H1 (cell line): ENCODE measurements around the gene ELMO3. TPM values are rescaled to one million over a fixed set of nuclear protein-coding genes. Genes with fewer than 3 reads are reported as not detected.

Experiments
- CTCF ChIA-PET: fragments of 300-600 bp; sonication (Branson Sonifier 250); formaldehyde crosslinking; loops from one replicate; lab custom pipeline; 2021; ENCODE audit not compliant: partially characterized antibody; lab: Charles Lee
- POLR2A ChIA-PET: fragments of 300-600 bp; sonication (Branson Sonifier 250); formaldehyde crosslinking; loops from one replicate; lab custom pipeline; 2021; ENCODE audit warnings: inconsistent platforms; ENCODE audit not compliant: partially characterized antibody; lab: Charles Lee
- DNase-seq, 2 experiments: peaks; one replicate each; pipeline versions ENCODE4 v3.0.0 to v3.0.0-alpha.2; 2010 to 2022; ENCODE audit warnings: low spot score in 2 of 2, low read depth in 1 of 2, mixed read lengths in 1 of 2
- FAIRE-seq: peaks from 2 replicates; lab custom pipeline; 2011; peaks lifted over from hg19 to GRCh38; lab: Jason Lieb, UNC
- H2AFZ ChIP-seq: 2 replicates; pipeline ENCODE4 v1.8.1; 2012; ENCODE audit warnings: low read length, inconsistent platforms
- H2AK5ac ChIP-seq: 2 replicates; pipeline ENCODE4 v1.6.1; 2013; ENCODE audit warnings: low read depth, low read length
- H2BK120ac ChIP-seq: replicated peaks from 2 replicates; pipeline ENCODE3; 2013; ENCODE audit warnings: low read depth, low read length, inconsistent platforms
- H2BK12ac ChIP-seq: 2 replicates; pipeline ENCODE4 v1.6.1; 2013; ENCODE audit warnings: low read depth, low read length
- H2BK15ac ChIP-seq: 2 replicates; pipeline ENCODE4 v1.6.1; 2013; ENCODE audit warnings: low read length
- H2BK20ac ChIP-seq: 2 replicates; pipeline ENCODE4 v1.6.1; 2013; ENCODE audit warnings: low read length
- H2BK5ac ChIP-seq: 2 replicates; pipeline ENCODE4 v1.6.1; 2013; ENCODE audit warnings: low read depth, low read length
- H3K14ac ChIP-seq: 2 replicates; pipeline ENCODE4 v1.6.1; 2013; ENCODE audit warnings: inconsistent platforms; ENCODE audit not compliant: insufficient read length
- H3K18ac ChIP-seq: 2 replicates; pipeline ENCODE4 v1.6.1; 2013; ENCODE audit warnings: low read length; ENCODE audit errors: extremely low read depth
- H3K23ac ChIP-seq: 2 replicates; pipeline ENCODE4 v1.6.1; 2013; ENCODE audit warnings: inconsistent platforms; ENCODE audit not compliant: insufficient read length
- H3K23me2 ChIP-seq: 2 replicates; pipeline ENCODE4 v1.6.1; 2013; ENCODE audit warnings: low read depth, low read length
- H3K27ac ChIP-seq: 2 replicates; pipeline ENCODE4 v1.6.1; 2011; ENCODE audit warnings: low read depth, low read length, inconsistent platforms
- H3K27me3 ChIP-seq, 4 experiments: replicated peaks in 1 of 4; 1 replicate in 1 of 4; 2 replicates in 3 of 4; pipeline versions ENCODE4 v1.6.1 to v1.8.1; 2011 to 2013; ENCODE audit warnings: low read length in 3 of 4, mild to moderate bottlenecking in 3 of 4, inconsistent platforms in 2 of 4, mixed read lengths in 2 of 4, moderate library complexity in 1 of 4; ENCODE audit not compliant: control insufficient read depth in 3 of 4, insufficient read depth in 3 of 4; ENCODE audit errors: extremely low read depth in 1 of 4
- H3K36me3 ChIP-seq, 4 experiments: 2 replicates each; pipeline versions ENCODE4 v1.6.1 to v1.8.1; 2011 to 2013; ENCODE audit warnings: mild to moderate bottlenecking in 4 of 4, low read length in 3 of 4, moderate library complexity in 2 of 4, control low read depth in 1 of 4, inconsistent platforms in 1 of 4; ENCODE audit not compliant: insufficient read depth in 4 of 4, control insufficient read depth in 2 of 4
- H3K4ac ChIP-seq: replicated peaks from 2 replicates; pipeline ENCODE3; 2013; ENCODE audit warnings: low read length, low read depth, mixed read lengths, inconsistent platforms; ENCODE audit not compliant: insufficient read length
- H3K4me1 ChIP-seq, 4 experiments: replicated peaks in 1 of 4; 1 replicate in 1 of 4; 2 replicates in 3 of 4; pipeline versions ENCODE4 v1.6.1 to v1.8.1; 2011 to 2013; ENCODE audit warnings: low read length in 3 of 4, inconsistent platforms in 2 of 4, mixed read lengths in 1 of 4; ENCODE audit not compliant: insufficient read depth in 4 of 4, control insufficient read depth in 3 of 4
- H3K4me2 ChIP-seq, 2 experiments: 2 replicates each; pipeline versions ENCODE4 v1.6.1 to v1.8.1; 2011 to 2013; ENCODE audit warnings: low read depth in 2 of 2, low read length in 2 of 2, control low read depth in 1 of 2, inconsistent platforms in 1 of 2, mild to moderate bottlenecking in 1 of 2; ENCODE audit not compliant: insufficient read depth in 1 of 2
- H3K4me3 ChIP-seq, 4 experiments: fragments of 200-600, 300-600 bp in 1 of 4; sonication (generic), shearing (Covaris generic), sonication (Bioruptor Twin) in 1 of 4; 2 replicates each; pipeline versions ENCODE4 v1.5.1 to v1.8.1; 2011 to 2016; ENCODE audit warnings: low read length in 4 of 4, low read depth in 3 of 4, control low read depth in 2 of 4, inconsistent platforms in 2 of 4, mild to moderate bottlenecking in 2 of 4, mixed read lengths in 1 of 4, moderate library complexity in 1 of 4; ENCODE audit not compliant: insufficient read depth in 2 of 4; ENCODE audit errors: extremely low read depth in 1 of 4
- H3K56ac ChIP-seq: replicated peaks from 2 replicates; pipeline ENCODE3; 2013; ENCODE audit warnings: low read depth, mild to moderate bottlenecking, mixed read lengths, low read length, inconsistent platforms; ENCODE audit not compliant: insufficient read length
- H3K79me1 ChIP-seq: 2 replicates; pipeline ENCODE4 v1.6.1; 2013; ENCODE audit warnings: low read depth, low read length, control low read depth
- H3K79me2 ChIP-seq, 2 experiments: 2 replicates each; pipeline versions ENCODE4 v1.6.1 to v1.8.1; 2012 to 2013; ENCODE audit warnings: low read length in 2 of 2, mild to moderate bottlenecking in 2 of 2, inconsistent platforms in 1 of 2; ENCODE audit not compliant: insufficient read depth in 2 of 2, control insufficient read depth in 1 of 2
- H3K9ac ChIP-seq, 4 experiments: replicated peaks in 1 of 4; 1 replicate in 1 of 4; 2 replicates in 3 of 4; pipeline versions ENCODE4 v1.6.1 to v1.8.1; 2011 to 2013; ENCODE audit warnings: low read depth in 3 of 4, low read length in 3 of 4, control low read depth in 2 of 4, mild to moderate bottlenecking in 2 of 4, moderate library complexity in 2 of 4, inconsistent platforms in 1 of 4; ENCODE audit errors: extremely low read depth in 1 of 4
- H3K9me3 ChIP-seq, 2 experiments: 2 replicates each; pipeline versions ENCODE4 v1.6.1 to v1.8.1; 2012 to 2013; ENCODE audit warnings: mild to moderate bottlenecking in 2 of 2, moderate library complexity in 2 of 2, control low read depth in 1 of 2, inconsistent platforms in 1 of 2, low read depth in 1 of 2, low read length in 1 of 2, mixed read lengths in 1 of 2; ENCODE audit not compliant: insufficient read depth in 2 of 2
- H4K20me1 ChIP-seq, 2 experiments: replicated peaks in 1 of 2; 2 replicates each; pipeline versions ENCODE3 to v1.8.1; 2011 to 2013; ENCODE audit warnings: inconsistent platforms in 2 of 2, low read length in 2 of 2, mild to moderate bottlenecking in 1 of 2; ENCODE audit not compliant: insufficient read depth in 2 of 2, control insufficient read depth in 1 of 2
- H4K5ac ChIP-seq: 2 replicates; pipeline ENCODE4 v1.6.1; 2013; ENCODE audit warnings: low read length, low read depth, mixed read lengths, inconsistent platforms; ENCODE audit not compliant: insufficient read length
- H4K8ac ChIP-seq: 2 replicates; pipeline ENCODE4 v1.8.0; 2013; ENCODE audit warnings: mild to moderate bottlenecking, moderate library complexity, low read length, inconsistent platforms; ENCODE audit not compliant: insufficient read depth; ENCODE audit errors: extremely low read depth
- H4K91ac ChIP-seq: replicated peaks from 2 replicates; pipeline ENCODE3; 2013; ENCODE audit warnings: low read length, mixed read lengths, inconsistent platforms; ENCODE audit not compliant: insufficient read length
- BRCA1 ChIP-seq: IDR thresholded peaks from 2 replicates; pipeline ENCODE4 v1.6.1; 2012; ENCODE audit warnings: low read depth, low read length, improper control_type of control experiment
- EP300 ChIP-seq, 2 experiments: IDR thresholded peaks; 1 replicate in 1 of 2; 2 replicates in 1 of 2; pipeline ENCODE4 v1.6.1; 2011 to 2012; ENCODE audit warnings: low read depth in 2 of 2, low read length in 2 of 2, mild to moderate bottlenecking in 2 of 2, borderline replicate concordance in 1 of 2, inconsistent platforms in 1 of 2, moderate library complexity in 1 of 2
- GTF2F1 ChIP-seq: IDR thresholded peaks from 2 replicates; pipeline ENCODE4 v1.6.1; 2012; ENCODE audit warnings: low read depth, low read length, improper control_type of control experiment, borderline replicate concordance
- KDM4A ChIP-seq: IDR thresholded peaks from one replicate; pipeline ENCODE4 v1.7.1; 2012; ENCODE audit warnings: low read depth, mild to moderate bottlenecking, moderate library complexity, low read length, inconsistent platforms; ENCODE audit not compliant: severe bottlenecking
- SAP30 ChIP-seq: fragments of 300-600 bp; sonication (generic); IDR thresholded peaks from 2 replicates; pipeline ENCODE4 v1.7.1; 2012; ENCODE audit warnings: low read length, moderate library complexity, mild to moderate bottlenecking, inconsistent platforms; ENCODE audit not compliant: insufficient read depth, insufficient replicate concordance
- SIN3A ChIP-seq, 2 experiments: IDR thresholded peaks in 1 of 2; conservative IDR thresholded peaks in 1 of 2; 2 replicates each; pipeline ENCODE4 v1.6.1; 2011 to 2012; ENCODE audit warnings: low read length in 2 of 2, improper control_type of control experiment in 1 of 2, low read depth in 1 of 2, mild to moderate bottlenecking in 1 of 2
- SIX5 ChIP-seq: IDR thresholded peaks from 2 replicates; pipeline ENCODE4 v1.6.1; 2011; ENCODE audit warnings: mild to moderate bottlenecking, low read depth, low read length
- SP2 ChIP-seq: IDR thresholded peaks from 2 replicates; pipeline ENCODE4 v1.6.1; 2012; ENCODE audit warnings: mild to moderate bottlenecking, low read length, inconsistent platforms
- YY1 ChIP-seq: IDR thresholded peaks from 2 replicates; pipeline ENCODE4 v1.6.1; 2011; ENCODE audit warnings: low read depth, mild to moderate bottlenecking, low read length
- ZNF274 ChIP-seq: IDR thresholded peaks from 2 replicates; pipeline ENCODE4 v1.7.0; 2012; ENCODE audit warnings: low read length, borderline replicate concordance; ENCODE audit errors: extremely low read depth
- WGBS, 2 experiments: shearing (Covaris generic) in 1 of 2; methylation state at CpG; one replicate each; pipeline versions ENCODE4 v1.1.6 to v1.1.7; 2013 to 2015; ENCODE audit warnings: low lambda C conversion rate in 2 of 2, mixed read lengths in 2 of 2, inconsistent platforms in 1 of 2, low coverage in 1 of 2, missing lambda C conversion rate in 1 of 2; ENCODE audit not compliant: insufficient replicate concordance in 2 of 2, insufficient coverage in 1 of 2, insufficient read length in 1 of 2; ENCODE audit errors: extremely low coverage in 1 of 2, missing lambda C conversion rate in 1 of 2; 5-methylcytosine and 5-hydroxymethylcytosine counted together
- polyA plus RNA-seq, 7 experiments: library from polyadenylated mRNA; depleted of rRNA in 3 of 7; stranded (reverse) in 5 of 7; unstranded in 2 of 7; fragments of >200 nt in 5 of 7; fragments of 200-250 nt in 2 of 7; gene quantifications; 1 replicate in 5 of 7; 2 replicates in 1 of 7; 4 replicates in 1 of 7; pipeline versions ENCODE4 v1.2.1 to v1.2.3, GENCODE V29; 2011 to 2013; ENCODE audit warnings: missing spikeins in 2 of 7, mixed read lengths in 2 of 7
- total RNA-seq: library from RNA; stranded (reverse); fragmentation: NEBNext Ultra II Directional; extraction: Animal tissue kit (Norgen Biotek cat#: 25700); gene quantifications from 2 replicates; pipeline ENCODE4 v1.2.1, GENCODE V29; 2021

Gene ELMO3
- total and polyA plus RNA-seq, 2 of the 8 experiments (the other 6 are each of a cell fraction or from before 2014, with no cell fraction given): 9.6 to 10.9 TPM

- H2BK120ac ChIP-seq: no peak overlapping the region
- H4K8ac ChIP-seq: peak overlapping the region; percentile 59; the same call in 1 of the 2 replicates
- no peak overlapping the region for H3K4me3 ChIP-seq
- peaks cover 0 to 10% (median 1%) of the 10 kb centered on the region in 4 experiments; a peak in 2 of 7 replicates for H3K4me1 ChIP-seq
- H3K4ac ChIP-seq: no peak overlapping the region
- no peak overlapping the region for H3K9ac ChIP-seq
- H3K27me3 ChIP-seq: peaks cover 0 to 6% (median 2%) of the 10 kb centered on the region in 4 experiments; a peak in 1 of 7 replicates
- no peaks in the 10 kb centered on the region for H3K79me1 ChIP-seq
- 90% methylated on average over 3 of the region's 3 CpGs; no CpG with 5 or more reads in 1 of the 2 experiments for WGBS, 2 experiments
- no peak overlapping the region for H2AFZ ChIP-seq
- H4K91ac ChIP-seq: no peak overlapping the region
- ChIA-PET CTCF (interaction anchor here (1.9 to 8.9 kb wide), 4 partner anchors 11 to 38 kb away, joined by 5 to 111 read pairs (median 8); partner anchors contain the start of genes E2F4 and ELMO3), POLR2A (interaction anchor here (0.8 to 5.4 kb wide), 6 partner anchors 8 to 208 kb away, joined by 3 to 20 read pairs (median 11); partner anchors contain the start of gene TMEM208)
- H3K27ac ChIP-seq: no peak overlapping the region
- no peak overlapping the region for H4K5ac ChIP-seq
- H3K23me2 ChIP-seq: no peaks in the 10 kb centered on the region
- H3K36me3 ChIP-seq: peaks cover 0 to 3% (median 0%) of the 10 kb centered on the region in 4 experiments; a peak in 3 of 8 replicates
- no peak overlapping the region for H3K56ac ChIP-seq
- FAIRE-seq (no peak), DNase-seq (no peak)
- 0 out of 2 replicates have a peak overlapping the region, but pooled peaks have one; percentile 60 for H2BK5ac ChIP-seq
- no peak overlapping the region for H3K14ac ChIP-seq
- H2BK12ac ChIP-seq: no peak overlapping the region
- no peaks in the 10 kb centered on the region for H3K9me3 ChIP-seq
- H4K20me1 ChIP-seq: peaks cover 0 to 2% of the 10 kb centered on the region in 2 experiments
- H3K79me2 ChIP-seq: no peaks in the 10 kb centered on the region
- H2AK5ac ChIP-seq: no peak overlapping the region
- H2BK15ac ChIP-seq: no peak overlapping the region
- H3K23ac ChIP-seq: no peak overlapping the region
- TF ChIP-seq ZNF274 (no peak), KDM4A (no peak), SIN3A (conservative IDR thresholded peaks at IDR 0.05 in 1 of 2, IDR thresholded peaks at IDR 0.05 in 1 of 2; ENCODE audit: low read depth in 1 of 2, low read length in 2 of 2) (no peak), YY1 (no peak), BRCA1 (no peak), EP300 (IDR thresholded peaks at IDR 0.05; ENCODE audit: borderline replicate concordance in 1 of 2, low read depth in 2 of 2, low read length in 2 of 2) (no peak), SAP30 (no peak), GTF2F1 (no peak), SIX5 (no peak), SP2 (no peak)
- H2BK20ac ChIP-seq: no peak overlapping the region
- no peak overlapping the region for H3K18ac ChIP-seq
- H3K4me2 ChIP-seq: no peak overlapping the region; a peak in 1 of 4 replicates
Measured at GRCh38 chr16:67206838-67207248, 7.9 kb downstream of the ELMO3 start.
